RWPE1 (cell line): ENCODE measurements around the gene LSM3.

Source experiments
- CTCF ChIA-PET: fragments of 350-600 bp; sonication (Branson Sonifier 250); formaldehyde crosslinking; extraction: SDS; loops from one replicate; lab custom pipeline; 2021; lab: Yijun Ruan, JAX
- POLR2A ChIA-PET: fragments of 400-600 bp; formaldehyde crosslinking; extraction: SDS; loops from one replicate; lab custom pipeline; 2020; ENCODE audit warnings: antibody characterized with exemption; ENCODE audit not compliant: low non-redundant PET; lab: Yijun Ruan, JAX
- DNase-seq: peaks from one replicate; pipeline ENCODE4 v3.0.0; 2012; ENCODE audit warnings: low spot score
- H3K27ac ChIP-seq: fragments of 450-650 bp; 2 replicates; pipeline ENCODE4 v1.5.1; 2017
- CTCF ChIP-seq: fragments of 450-650 bp; conservative IDR thresholded peaks from 2 replicates; pipeline ENCODE4 v1.5.1; 2017; ENCODE audit warnings: low read depth, mild to moderate bottlenecking

The LSM3 gene

GRCh38 chr3:14132689-14133088 is 45.9 kb upstream of the LSM3 start:
- H3K27ac ChIP-seq = peak overlapping the region; percentile 94
- ChIA-PET POLR2A (no interaction called here), CTCF (interaction anchor here (0.6 kb wide), 1 partner anchor 107 kb away, joined by 3 read pairs; no protein-coding TSS in a partner anchor)
- DNase-seq = no peak
- no peak for TF ChIP-seq CTCF

- DNase-seq = no peak
- no peak for TF ChIP-seq CTCF
- CTCF ChIA-PET = no interaction called here
- POLR2A ChIA-PET = no interaction called here
- H3K27ac ChIP-seq = peak overlapping the region; percentile 94
Measured at GRCh38 chr3:14133188-14133800, 45.3 kb upstream of the LSM3 start.

- peak overlapping the region; percentile 94 for H3K27ac ChIP-seq
- no peak for DNase-seq
- ChIA-PET CTCF (no interaction called here), POLR2A (no interaction called here)
- no peak for TF ChIP-seq CTCF
Measured at GRCh38 chr3:14133876-14134275, 44.7 kb upstream of the LSM3 start.

- H3K27ac ChIP-seq = peak overlapping the region; percentile 94
- no peak for DNase-seq
- ChIA-PET CTCF (no interaction called here), POLR2A (no interaction called here)
- no peak for TF ChIP-seq CTCF
Measured at GRCh38 chr3:14134291-14134690, 44.3 kb upstream of the LSM3 start.

GRCh38 chr3:14135581-14135980 is 43.0 kb upstream of the LSM3 start:
- no peak for TF ChIP-seq CTCF
- POLR2A ChIA-PET = interaction anchor here (0.6 kb wide), 1 partner anchor 11 kb away, joined by 3 read pairs; the partner anchor contains the start of genes CHCHD4 and TMEM43
- CTCF ChIA-PET = no interaction called here
- DNase-seq = no peak
- H3K27ac ChIP-seq = peak overlapping the region; percentile 94

GRCh38 chr3:14137004-14137403 is 41.6 kb upstream of the LSM3 start:
- CTCF ChIA-PET = no interaction called here
- DNase-seq = peak; percentile 64
- POLR2A ChIA-PET = interaction anchor here (0.9 kb wide), 1 partner anchor 8 kb away, joined by 3 read pairs; no protein-coding TSS in a partner anchor
- H3K27ac ChIP-seq = peak overlapping the region; percentile 94
- no peak for TF ChIP-seq CTCF
